Neuronal stem cell (in vitro differentiated cells): ENCODE data around the gene PARD3B.

Experiments used
- DNase-seq: peaks from one replicate; pipeline ENCODE4 v3.0.0-alpha.2; 2013; ENCODE audit warnings: low spot score
- H2AFZ ChIP-seq: one replicate; pipeline ENCODE4 v1.6.1; 2013; ENCODE audit warnings: mild to moderate bottlenecking, low read length, inconsistent platforms
- H2AK5ac ChIP-seq: 2 replicates; pipeline ENCODE4 v1.6.1; 2013; ENCODE audit warnings: low read depth, mild to moderate bottlenecking, inconsistent platforms, low read length, moderate library complexity, mixed read lengths
- H2BK120ac ChIP-seq: 2 replicates; pipeline ENCODE4 v1.6.1; 2013; ENCODE audit warnings: low read depth, mild to moderate bottlenecking, inconsistent platforms, low read length, moderate library complexity, mixed read lengths
- H2BK12ac ChIP-seq: one replicate; pipeline ENCODE4 v1.6.1; 2013; ENCODE audit warnings: low read length, inconsistent platforms
- H2BK15ac ChIP-seq: 2 replicates; pipeline ENCODE4 v1.6.1; 2013; ENCODE audit warnings: mild to moderate bottlenecking, low read length, inconsistent platforms, mixed read lengths
- H2BK5ac ChIP-seq: one replicate; pipeline ENCODE4 v1.6.1; 2013; ENCODE audit warnings: inconsistent platforms, mild to moderate bottlenecking, low read length, moderate library complexity
- H3K14ac ChIP-seq: one replicate; pipeline ENCODE4 v1.6.1; 2013; ENCODE audit warnings: low read length, inconsistent platforms
- H3K18ac ChIP-seq: 2 replicates; pipeline ENCODE4 v1.6.1; 2013; ENCODE audit warnings: low read length, inconsistent platforms
- H3K23ac ChIP-seq: 2 replicates; pipeline ENCODE4 v1.6.1; 2013; ENCODE audit warnings: low read depth, mild to moderate bottlenecking, mixed read lengths, low read length, inconsistent platforms; ENCODE audit not compliant: poor library complexity
- H3K27ac ChIP-seq: replicated peaks from 3 replicates; pipeline ENCODE4 v1.5.1; 2013; ENCODE audit warnings: low read length, inconsistent platforms
- H3K27me3 ChIP-seq, 3 experiments: 2 replicates each; pipeline ENCODE4 v1.6.1; 2013; ENCODE audit warnings: low read length in 3 of 3, mild to moderate bottlenecking in 2 of 3, inconsistent platforms in 1 of 3, low read depth in 1 of 3, mixed read lengths in 1 of 3, moderate library complexity in 1 of 3; ENCODE audit not compliant: control insufficient read depth in 3 of 3, insufficient read depth in 3 of 3
- H3K36me3 ChIP-seq, 2 donors: replicated peaks in 1 of 2; 2 replicates each; pipeline ENCODE4 v1.6.1; 2013; ENCODE audit warnings: low read length in 2 of 2; ENCODE audit not compliant: control insufficient read depth in 2 of 2, insufficient read depth in 2 of 2
- H3K4ac ChIP-seq: 2 replicates; pipeline ENCODE4 v1.6.1; 2013; ENCODE audit warnings: inconsistent platforms, mild to moderate bottlenecking, low read length, moderate library complexity
- H3K4me1 ChIP-seq, 2 donors: 1 replicate in 1 of 2; 2 replicates in 1 of 2; pipeline ENCODE4 v1.6.1; 2013; ENCODE audit warnings: low read length in 2 of 2, low read depth in 1 of 2; ENCODE audit not compliant: control insufficient read depth in 2 of 2, insufficient read depth in 1 of 2
- H3K4me2 ChIP-seq: one replicate; pipeline ENCODE4 v1.6.1; 2013; ENCODE audit warnings: mild to moderate bottlenecking, low read length, inconsistent platforms; ENCODE audit not compliant: insufficient read depth, poor library complexity, severe bottlenecking
- H3K4me3 ChIP-seq, 2 donors: 2 replicates each; pipeline ENCODE4 v1.5.1; 2013; ENCODE audit warnings: low read length in 2 of 2, mild to moderate bottlenecking in 2 of 2, inconsistent platforms in 1 of 2, moderate library complexity in 1 of 2
- H3K79me1 ChIP-seq: one replicate; pipeline ENCODE4 v1.6.1; 2013; ENCODE audit warnings: low read depth, mild to moderate bottlenecking, inconsistent platforms, low read length, moderate library complexity
- H3K9ac ChIP-seq: one replicate; pipeline ENCODE4 v1.6.1; 2013; ENCODE audit warnings: mild to moderate bottlenecking, low read depth, low read length, inconsistent platforms; ENCODE audit not compliant: poor library complexity
- H3K9me3 ChIP-seq, 2 donors: replicated peaks in 1 of 2; 2 replicates each; pipeline versions ENCODE3 to v1.6.1; 2013; ENCODE audit warnings: low read length in 2 of 2, mild to moderate bottlenecking in 2 of 2, inconsistent platforms in 1 of 2, low read depth in 1 of 2, mixed read lengths in 1 of 2, moderate library complexity in 1 of 2; ENCODE audit not compliant: control insufficient read depth in 2 of 2, insufficient read depth in 1 of 2
- H4K8ac ChIP-seq: one replicate; pipeline ENCODE4 v1.6.1; 2013; ENCODE audit warnings: low read depth, mild to moderate bottlenecking, inconsistent platforms, low read length, moderate library complexity
- H4K91ac ChIP-seq: one replicate; pipeline ENCODE4 v1.6.1; 2013; ENCODE audit warnings: low read length, low read depth, mild to moderate bottlenecking, inconsistent platforms; ENCODE audit not compliant: poor library complexity
- WGBS, 2 donors: extraction: QIAGEN DNeasy Blood & Tissue Kit; methylation state at CpG; one replicate each; pipeline ENCODE4 v1.1.7; 2013; ENCODE audit warnings: missing lambda C conversion rate in 2 of 2, mixed read lengths in 1 of 2; ENCODE audit not compliant: insufficient read length in 2 of 2, insufficient replicate concordance in 1 of 2; ENCODE audit errors: extremely low coverage in 2 of 2; 5-methylcytosine and 5-hydroxymethylcytosine counted together

The PARD3B gene

DNA sequence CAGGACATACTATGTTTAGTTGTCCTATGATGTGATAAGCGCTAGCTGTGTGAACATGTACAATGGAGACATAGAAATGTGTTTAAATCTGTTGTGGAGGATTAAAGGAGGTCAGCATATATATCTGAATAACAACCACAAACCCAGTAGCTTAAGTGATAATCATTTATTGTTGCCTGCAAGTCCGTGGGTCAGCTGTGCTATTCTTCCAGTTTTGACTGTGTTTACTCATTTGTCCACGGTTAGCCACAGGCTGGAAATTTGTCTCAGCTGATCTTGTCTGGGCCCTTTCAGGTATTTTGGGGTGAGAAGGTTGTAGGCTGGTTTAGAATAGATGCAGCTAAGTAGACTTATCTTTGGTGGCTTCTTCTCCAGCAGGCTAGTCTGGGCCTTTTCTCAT lies 110.4 kb downstream of the PARD3B start:
- Histone ChIP-seq H3K36me3 (no peaks in the 10 kb centered on the region), H3K18ac (no peak overlapping the region), H4K8ac (no peak overlapping the region), H2BK5ac (no peak overlapping the region), H3K4me1 (no peaks in the 10 kb centered on the region), H3K14ac (no peak overlapping the region), H2BK120ac (no peak overlapping the region), H2AK5ac (no peak overlapping the region), H2AFZ (no peak overlapping the region), H3K79me1 (no peaks in the 10 kb centered on the region), H3K4me2 (no peak overlapping the region), H3K23ac (no peak overlapping the region), H3K9me3 (peaks cover 0 to 4% of the 10 kb centered on the region in 2 donors), H4K91ac (no peak overlapping the region), H3K9ac (no peak overlapping the region), H3K4ac (no peak overlapping the region), H2BK15ac (no peak overlapping the region), H3K27ac (no peak overlapping the region), H2BK12ac (no peak overlapping the region), H3K27me3 (no peaks in the 10 kb centered on the region), H3K4me3 (no peak overlapping the region)
- DNase-seq, result no peak
- no CpG with 5 or more reads among the region's 3 CpGs for WGBS, 2 donors

- Histone ChIP-seq H3K36me3 (no peaks in the 10 kb centered on the region), H4K91ac (no peak overlapping the region), H3K27me3 (no peaks in the 10 kb centered on the region), H2AK5ac (no peak overlapping the region), H2BK15ac (no peak overlapping the region), H3K27ac (no peak overlapping the region), H3K14ac (no peak overlapping the region), H2AFZ (no peak overlapping the region), H2BK120ac (no peak overlapping the region), H3K9me3 (no peaks in the 10 kb centered on the region), H3K4me3 (no peak overlapping the region), H3K4me2 (no peak overlapping the region), H3K79me1 (no peaks in the 10 kb centered on the region), H4K8ac (no peak overlapping the region), H3K9ac (no peak overlapping the region), H3K4ac (no peak overlapping the region), H3K18ac (no peak overlapping the region), H2BK12ac (no peak overlapping the region), H3K4me1 (no peaks in the 10 kb centered on the region), H3K23ac (no peak overlapping the region), H2BK5ac (no peak overlapping the region)
- WGBS, 2 donors, result no CpG with 5 or more reads among the region's 1 CpG
- DNase-seq, result no peak
Observed at GRCh38 chr2:204657024-204657423, 111.7 kb downstream of the PARD3B start.

GRCh38 chr2:204662956-204663355 lies 117.7 kb downstream of the PARD3B start:
- H2BK12ac ChIP-seq, result no peak overlapping the region
- no peak for DNase-seq
- no peak overlapping the region for H3K27ac ChIP-seq
- H2BK120ac ChIP-seq, result no peak overlapping the region
- no peaks in the 10 kb centered on the region for H3K79me1 ChIP-seq
- H3K4me2 ChIP-seq, result no peak overlapping the region
- peaks cover 3 to 4% of the 10 kb centered on the region in 2 donors for H3K4me1 ChIP-seq
- no peak overlapping the region for H3K9ac ChIP-seq
- H4K8ac ChIP-seq, result no peak overlapping the region
- no peak overlapping the region for H2BK15ac ChIP-seq
- no peaks in the 10 kb centered on the region for H3K27me3 ChIP-seq
- no peak overlapping the region for H2AK5ac ChIP-seq
- no peak overlapping the region for H2BK5ac ChIP-seq
- no peak overlapping the region for H4K91ac ChIP-seq
- H3K23ac ChIP-seq, result no peak overlapping the region
- no peaks in the 10 kb centered on the region for H3K9me3 ChIP-seq
- no peak overlapping the region for H2AFZ ChIP-seq
- no peaks in the 10 kb centered on the region for H3K36me3 ChIP-seq
- H3K4ac ChIP-seq, result no peak overlapping the region
- WGBS, 2 donors, result no CpG with 5 or more reads among the region's 5 CpGs
- H3K14ac ChIP-seq, result no peak overlapping the region
- H3K4me3 ChIP-seq, result no peak overlapping the region
- H3K18ac ChIP-seq, result no peak overlapping the region

- Histone ChIP-seq H3K4me3 (no peak overlapping the region), H2AFZ (no peak overlapping the region), H2BK15ac (no peak overlapping the region), H2BK5ac (no peak overlapping the region), H3K18ac (no peak overlapping the region), H3K14ac (no peak overlapping the region), H3K4ac (no peak overlapping the region), H2AK5ac (no peak overlapping the region), H3K23ac (no peak overlapping the region), H3K79me1 (no peaks in the 10 kb centered on the region), H4K8ac (no peak overlapping the region), H4K91ac (no peak overlapping the region), H2BK120ac (no peak overlapping the region), H3K27me3 (no peaks in the 10 kb centered on the region), H3K27ac (no peak overlapping the region), H3K36me3 (no peaks in the 10 kb centered on the region), H2BK12ac (no peak overlapping the region), H3K4me2 (no peak overlapping the region), H3K9me3 (no peaks in the 10 kb centered on the region), H3K9ac (no peak overlapping the region), H3K4me1 (peaks cover 3 to 4% of the 10 kb centered on the region in 2 donors)
- DNase-seq, result no peak
- WGBS, 2 donors, result no CpG with 5 or more reads among the region's 2 CpGs
Observed at GRCh38 chr2:204663816-204664425, 118.6 kb downstream of the PARD3B start.
